Breast epithelium (tissue), 4 donors: ENCODE data around the gene HOXD1. TPM values are rescaled to one million over a fixed set of nuclear protein-coding genes. Genes with fewer than 3 reads are reported as not detected.

Experiments
- DNase-seq, 2 donors: peaks; one replicate each; pipeline ENCODE4 v3.0.0-alpha.2; 2019; ENCODE audit warnings: low spot score in 2 of 2
- H3K27ac ChIP-seq, 2 donors: fragments of 200-600 bp; sonication (generic) in 1 of 2; one replicate each; pipeline ENCODE4 v1.5.1; 2016 to 2019; ENCODE audit warnings: mild to moderate bottlenecking in 1 of 2
- H3K27me3 ChIP-seq, 2 donors: fragments of 200-600 bp; sonication (generic) in 1 of 2; one replicate each; pipeline versions ENCODE4 v1.5.1 to v1.6.0; 2017 to 2019; ENCODE audit warnings: control low read depth in 1 of 2, mild to moderate bottlenecking in 1 of 2
- H3K36me3 ChIP-seq: fragments of 200-600 bp; one replicate; pipeline ENCODE4 v1.5.1; 2019
- H3K4me1 ChIP-seq, 2 donors: fragments of 200-600 bp; sonication (generic); one replicate each; pipeline ENCODE4 v1.5.1; 2016 to 2019; ENCODE audit warnings: control low read depth in 1 of 2
- H3K4me3 ChIP-seq, 3 donors: fragments of 200-600 bp; sonication (generic); 1 replicate in 2 of 3; 2 replicates in 1 of 3; pipeline ENCODE4 v1.5.1; 2016 to 2019; ENCODE audit warnings: mild to moderate bottlenecking in 3 of 3, moderate library complexity in 2 of 3
- H3K9me3 ChIP-seq, 2 donors: fragments of 200-600 bp; sonication (generic) in 1 of 2; one replicate each; pipeline ENCODE4 v1.5.1; 2016 to 2019; ENCODE audit warnings: control low read depth in 1 of 2
- POLR2A ChIP-seq: fragments of 450-650 bp; IDR thresholded peaks from one replicate; pipeline ENCODE4 v1.6.1; 2016; ENCODE audit warnings: antibody characterized with exemption, mild to moderate bottlenecking, moderate library complexity
- POLR2AphosphoS5 ChIP-seq, 3 donors: sonication (generic); formaldehyde crosslinking; IDR thresholded peaks; one replicate each; pipeline ENCODE4 v1.6.1; 2017; ENCODE audit warnings: antibody characterized with exemption in 3 of 3
- intact Hi-C: fragments of 100-400 bp; cut with DNase I; formaldehyde crosslinking; loops from one replicate; pipeline ENCODE4 v1.15.1; 2023; ENCODE audit warnings: low total_unique reads
- total RNA-seq, 3 donors: library from RNA; depleted of rRNA; stranded (reverse); fragments of >200 nt; gene quantifications; one replicate each; pipeline ENCODE4 v1.1.0, GENCODE V29; 2016
- TF ChIP-seq, protein P1 (sequence below), 3 donors: fragments of 450-650 bp; IDR thresholded peaks; one replicate each; pipeline ENCODE4 v1.5.1; 2016 to 2017; ENCODE audit warnings: antibody characterized with exemption in 3 of 3, mild to moderate bottlenecking in 3 of 3, moderate library complexity in 3 of 3

HOXD1 gene
- total RNA-seq, 3 donors from 2014 or later = 0.15 to 1.3 (median 0.64) TPM

DNA sequence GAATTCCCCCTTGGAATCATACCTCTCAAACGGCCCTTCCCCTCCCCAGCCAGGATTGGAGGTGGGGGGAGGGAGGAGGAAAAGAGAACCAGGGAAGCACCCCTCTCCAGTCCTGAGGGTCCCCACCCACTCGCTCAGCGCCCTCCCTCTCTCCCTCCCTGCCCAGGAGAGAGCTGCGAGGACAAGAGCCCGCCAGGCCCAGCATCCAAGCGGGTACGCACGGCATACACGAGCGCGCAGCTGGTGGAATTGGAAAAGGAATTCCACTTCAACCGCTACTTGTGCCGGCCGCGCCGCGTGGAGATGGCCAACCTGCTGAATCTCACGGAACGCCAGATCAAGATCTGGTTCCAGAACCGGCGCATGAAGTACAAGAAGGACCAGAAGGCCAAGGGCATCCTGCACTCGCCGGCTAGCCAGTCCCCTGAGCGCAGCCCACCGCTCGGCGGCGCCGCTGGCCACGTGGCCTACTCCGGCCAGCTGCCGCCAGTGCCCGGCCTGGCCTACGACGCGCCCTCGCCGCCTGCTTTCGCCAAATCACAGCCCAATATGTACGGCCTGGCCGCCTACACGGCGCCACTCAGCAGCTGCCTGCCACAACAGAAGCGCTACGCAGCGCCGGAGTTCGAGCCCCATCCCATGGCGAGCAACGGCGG lies 17.0 kb upstream of the HOXD1 start:
- H3K27ac ChIP-seq = no peak overlapping the region
- peaks cover 0 to 72% of the 10 kb centered on the region in 2 donors for H3K27me3 ChIP-seq
- intact Hi-C loops = no loop called here
- H3K4me1 ChIP-seq = no peaks in the 10 kb centered on the region
- no peaks in the 10 kb centered on the region for H3K9me3 ChIP-seq
- peak overlapping the region in 1 of 3 donors; percentile 0 for H3K4me3 ChIP-seq
- TF ChIP-seq POLR2AphosphoS5 (IDR thresholded peaks at IDR 0.05) (no peak), POLR2A (no peak)
- TF ChIP-seq, protein P1, sequence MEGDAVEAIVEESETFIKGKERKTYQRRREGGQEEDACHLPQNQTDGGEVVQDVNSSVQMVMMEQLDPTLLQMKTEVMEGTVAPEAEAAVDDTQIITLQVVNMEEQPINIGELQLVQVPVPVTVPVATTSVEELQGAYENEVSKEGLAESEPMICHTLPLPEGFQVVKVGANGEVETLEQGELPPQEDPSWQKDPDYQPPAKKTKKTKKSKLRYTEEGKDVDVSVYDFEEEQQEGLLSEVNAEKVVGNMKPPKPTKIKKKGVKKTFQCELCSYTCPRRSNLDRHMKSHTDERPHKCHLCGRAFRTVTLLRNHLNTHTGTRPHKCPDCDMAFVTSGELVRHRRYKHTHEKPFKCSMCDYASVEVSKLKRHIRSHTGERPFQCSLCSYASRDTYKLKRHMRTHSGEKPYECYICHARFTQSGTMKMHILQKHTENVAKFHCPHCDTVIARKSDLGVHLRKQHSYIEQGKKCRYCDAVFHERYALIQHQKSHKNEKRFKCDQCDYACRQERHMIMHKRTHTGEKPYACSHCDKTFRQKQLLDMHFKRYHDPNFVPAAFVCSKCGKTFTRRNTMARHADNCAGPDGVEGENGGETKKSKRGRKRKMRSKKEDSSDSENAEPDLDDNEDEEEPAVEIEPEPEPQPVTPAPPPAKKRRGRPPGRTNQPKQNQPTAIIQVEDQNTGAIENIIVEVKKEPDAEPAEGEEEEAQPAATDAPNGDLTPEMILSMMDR (IDR thresholded peaks at IDR 0.05) = no peak
- no peak for DNase-seq
- H3K36me3 ChIP-seq = no peaks in the 10 kb centered on the region

DNA sequence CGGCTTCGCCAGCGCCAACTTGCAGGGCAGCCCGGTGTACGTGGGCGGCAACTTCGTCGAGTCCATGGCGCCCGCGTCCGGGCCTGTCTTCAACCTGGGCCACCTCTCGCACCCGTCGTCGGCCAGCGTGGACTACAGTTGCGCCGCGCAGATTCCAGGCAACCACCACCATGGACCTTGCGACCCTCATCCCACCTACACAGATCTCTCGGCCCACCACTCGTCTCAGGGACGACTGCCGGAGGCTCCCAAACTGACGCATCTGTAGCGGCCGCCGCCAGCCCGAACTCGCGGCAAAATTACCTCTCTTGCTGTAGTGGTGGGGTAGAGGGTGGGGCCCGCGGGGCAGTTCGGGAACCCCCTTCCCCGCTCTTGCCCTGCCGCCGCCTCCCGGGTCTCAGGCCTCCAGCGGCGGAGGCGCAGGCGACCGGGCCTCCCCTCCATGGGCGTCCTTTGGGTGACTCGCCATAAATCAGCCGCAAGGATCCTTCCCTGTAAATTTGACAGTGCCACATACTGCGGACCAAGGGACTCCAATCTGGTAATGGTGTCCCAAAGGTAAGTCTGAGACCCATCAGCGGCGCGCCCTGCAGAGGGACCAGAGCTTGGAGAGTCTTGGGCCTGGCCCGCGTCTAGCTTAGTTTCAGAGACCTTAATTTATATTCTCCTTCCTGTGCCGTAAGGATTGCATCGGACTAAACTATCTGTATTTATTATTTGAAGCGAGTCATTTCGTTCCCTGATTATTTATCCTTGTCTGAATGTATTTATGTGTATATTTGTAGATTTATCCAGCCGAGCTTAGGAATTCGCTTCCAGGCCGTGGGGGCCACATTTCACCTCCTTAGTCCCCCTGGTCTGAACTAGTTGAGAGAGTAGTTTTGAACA lies 16.2 kb upstream of the HOXD1 start:
- intact Hi-C loops = no loop called here
- Histone ChIP-seq H3K27ac (no peak overlapping the region), H3K9me3 (no peaks in the 10 kb centered on the region), H3K27me3 (peaks cover 0 to 77% of the 10 kb centered on the region in 2 donors), H3K4me1 (no peaks in the 10 kb centered on the region), H3K36me3 (no peaks in the 10 kb centered on the region), H3K4me3 (peak overlapping the region in 1 of 3 donors; percentile 0)
- TF ChIP-seq POLR2A = no peak
- no peak for TF ChIP-seq POLR2AphosphoS5 (IDR thresholded peaks at IDR 0.05)
- TF ChIP-seq, protein P1 (IDR thresholded peaks at IDR 0.05) = no peak
- no peak for DNase-seq

- H3K4me3 ChIP-seq = no peak overlapping the region
- H3K27me3 ChIP-seq = peaks cover under 1 to 85% of the 10 kb centered on the region in 2 donors
- intact Hi-C loops = no loop called here
- TF ChIP-seq POLR2A = no peak
- TF ChIP-seq, protein P1 (IDR thresholded peaks at IDR 0.05) = no peak
- TF ChIP-seq POLR2AphosphoS5 (IDR thresholded peaks at IDR 0.05) = no peak
- no peaks in the 10 kb centered on the region for H3K36me3 ChIP-seq
- no peaks in the 10 kb centered on the region for H3K4me1 ChIP-seq
- H3K27ac ChIP-seq = no peak overlapping the region
- no peak for DNase-seq
- no peaks in the 10 kb centered on the region for H3K9me3 ChIP-seq
Observed at GRCh38 chr2:176172895-176173566, 15.4 kb upstream of the HOXD1 start.

DNA sequence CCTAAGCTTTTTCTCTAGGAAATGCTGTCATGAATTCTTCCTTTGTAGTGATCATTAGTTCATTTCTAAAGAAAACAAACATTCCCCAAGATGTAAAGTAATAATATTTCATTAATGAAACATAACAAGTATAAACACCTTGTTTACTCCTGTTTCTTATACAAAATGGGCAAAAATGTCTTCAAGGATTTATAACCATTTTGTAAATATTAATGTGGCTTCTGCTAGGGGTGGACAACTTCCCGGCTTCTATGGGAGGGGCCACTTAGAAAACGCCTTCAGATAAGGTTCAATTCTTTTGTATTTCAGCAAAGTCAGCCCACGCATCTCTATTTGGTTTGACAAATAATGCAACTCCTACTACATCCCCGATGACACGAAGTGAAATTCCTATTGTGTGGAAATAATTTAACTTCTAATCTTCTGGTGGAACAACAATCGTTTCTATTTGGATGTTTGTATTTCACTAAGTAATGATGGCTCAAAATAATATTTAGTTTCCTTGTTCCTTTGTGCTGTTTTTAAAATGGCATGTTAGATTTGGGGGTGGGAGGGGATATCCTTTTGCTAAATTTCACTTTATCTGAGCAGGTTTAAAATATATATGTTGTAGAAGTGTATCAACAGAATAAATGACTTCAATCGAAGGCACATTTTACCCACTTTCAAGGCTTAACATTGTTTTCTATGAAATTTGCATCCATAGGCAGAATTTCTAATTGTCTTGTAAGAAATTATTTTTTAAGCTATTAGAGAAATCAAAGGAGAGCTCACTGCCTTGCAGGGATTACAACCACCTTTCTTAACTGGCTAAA lies 14.7 kb upstream of the HOXD1 start:
- Histone ChIP-seq H3K36me3 (no peaks in the 10 kb centered on the region), H3K27me3 (peaks cover 2 to 92% of the 10 kb centered on the region in 2 donors), H3K4me1 (no peaks in the 10 kb centered on the region), H3K27ac (no peak overlapping the region), H3K9me3 (no peaks in the 10 kb centered on the region), H3K4me3 (no peak overlapping the region)
- intact Hi-C loops = no loop called here
- no peak for DNase-seq
- TF ChIP-seq, protein P1 (IDR thresholded peaks at IDR 0.05) = no peak
- TF ChIP-seq POLR2AphosphoS5 (IDR thresholded peaks at IDR 0.05) (no peak), POLR2A (no peak)
